COLO829 (cell line): Measurements from ENCODE around the gene PRKCE.
A peak's percentile ranks its signal among the peaks of the same experiment; 100 is the strongest.
"Not testable (repeated sequence)": the region's sequence is repeated elsewhere in the genome, so short reads cannot be mapped to it uniquely, and the experiment has no call there.

ENCODE experiments used
- DNase-seq: peaks from one replicate; pipeline ENCODE4 v3.0.0; 2012; ENCODE audit warnings: low spot score

Gene PRKCE

DNA sequence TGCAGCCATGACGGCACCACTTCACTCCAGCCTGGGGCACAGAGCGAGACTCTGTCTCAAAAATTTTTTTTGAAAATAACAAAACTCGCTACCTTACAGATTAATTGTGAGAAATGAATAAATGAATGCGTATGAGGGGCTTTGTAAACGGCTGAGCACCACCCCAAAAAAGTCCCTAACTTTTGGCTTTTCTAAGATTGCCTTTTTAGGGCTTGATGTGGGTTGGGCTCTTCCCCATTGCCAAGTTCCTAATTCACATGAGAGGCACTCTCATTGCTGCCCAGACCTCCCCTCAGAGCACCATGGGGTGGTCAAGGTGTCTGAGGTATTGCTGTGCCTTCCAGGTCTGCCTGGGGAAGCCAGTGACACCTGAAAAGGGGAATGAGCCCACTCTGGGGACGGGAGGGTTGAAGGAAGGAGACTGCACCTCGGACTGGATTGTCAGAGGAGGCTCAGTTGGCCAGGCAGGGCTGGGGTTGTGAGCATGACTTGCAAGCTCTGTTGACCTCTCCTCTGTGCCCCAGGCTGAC lies 186.4 kb downstream of the PRKCE start:
- DNase-seq: no peak

DNA sequence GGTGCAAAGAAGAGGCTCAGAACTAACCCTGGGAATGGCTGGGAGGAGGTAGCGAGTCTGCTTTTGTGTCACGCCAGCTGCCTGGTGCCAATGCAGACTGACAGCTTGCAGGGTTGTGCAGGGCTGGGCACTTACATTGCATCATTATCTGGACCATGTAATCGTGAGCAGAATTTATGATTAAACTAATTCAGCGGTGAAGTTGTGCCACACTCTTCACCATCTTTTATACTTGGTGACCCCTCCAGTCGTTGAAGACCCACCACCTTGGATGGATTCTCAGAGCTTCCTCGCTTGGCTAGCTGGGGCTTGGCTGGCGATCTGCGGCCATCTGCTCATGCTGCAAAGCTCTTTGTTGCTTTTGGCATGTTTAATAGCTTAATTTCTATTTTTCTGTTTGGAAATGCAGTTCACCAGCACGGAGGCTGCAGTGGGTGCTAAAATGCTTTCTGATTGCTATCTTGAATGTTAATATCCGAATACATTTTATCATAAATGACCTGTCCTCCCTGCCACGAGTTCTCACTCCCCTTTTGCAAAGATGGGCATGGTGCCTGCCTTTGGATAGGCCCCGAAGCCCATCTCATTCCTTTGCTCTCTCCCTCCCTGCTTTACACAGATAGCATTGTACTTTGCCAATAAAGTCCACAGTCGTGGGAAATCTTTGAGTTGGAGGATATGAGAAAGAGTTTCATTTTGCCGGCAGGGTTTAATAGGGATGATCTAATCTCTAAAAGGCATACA lies 188.2 kb downstream of the PRKCE start:
- peak; percentile 69 for DNase-seq

DNA sequence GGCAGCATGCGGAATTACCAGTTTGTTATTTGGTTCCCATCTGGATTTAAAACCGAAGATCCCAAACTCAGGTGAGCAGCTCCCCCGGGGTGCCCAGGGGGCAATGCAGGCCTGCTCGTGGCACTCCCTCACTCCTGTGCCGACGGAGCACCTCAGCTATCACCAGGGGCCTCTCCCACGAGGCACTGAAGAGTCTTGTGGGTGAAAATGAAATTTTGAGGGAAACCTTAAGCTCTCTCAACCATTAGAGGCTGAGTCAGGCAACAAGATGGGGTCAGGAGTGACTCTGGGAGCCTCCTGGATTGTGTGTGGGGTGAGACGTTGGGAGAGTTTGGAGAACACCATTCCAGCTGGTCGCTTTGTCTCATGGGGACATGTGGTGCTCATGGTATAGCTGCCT lies 189.0 kb downstream of the PRKCE start:
- DNase-seq: no peak

DNA sequence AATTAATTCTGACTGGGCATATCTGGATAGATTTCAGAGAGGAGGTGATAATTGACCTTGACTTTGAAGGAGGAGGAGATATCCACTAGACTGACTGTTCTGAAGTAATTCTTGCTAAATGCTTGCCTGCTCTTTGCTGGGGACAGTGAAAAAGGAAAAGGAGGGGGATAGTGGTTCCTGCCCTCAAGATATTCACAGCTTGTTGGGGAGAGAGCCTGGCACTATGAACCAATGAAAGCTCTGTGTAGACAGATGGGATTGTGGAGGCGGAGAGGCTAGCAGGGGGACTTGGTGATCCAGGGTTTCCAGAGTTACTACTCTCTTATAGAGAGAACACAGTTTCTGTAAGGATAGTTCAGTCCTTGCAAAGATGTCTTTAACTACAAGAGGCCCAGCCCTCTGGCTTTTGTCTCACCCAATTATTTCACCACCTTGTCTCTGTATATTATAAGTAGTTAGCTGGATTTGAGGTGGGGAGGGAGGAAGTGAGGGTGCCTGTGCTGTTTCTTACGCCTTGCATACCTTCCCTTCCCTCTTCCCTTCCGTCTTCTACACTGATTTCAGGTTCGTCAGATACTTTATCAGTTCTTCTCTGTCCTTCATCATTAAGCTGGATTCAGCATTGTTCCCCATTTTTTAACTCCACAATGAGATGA lies 190.4 kb downstream of the PRKCE start:
- DNase-seq: no peak

DNA sequence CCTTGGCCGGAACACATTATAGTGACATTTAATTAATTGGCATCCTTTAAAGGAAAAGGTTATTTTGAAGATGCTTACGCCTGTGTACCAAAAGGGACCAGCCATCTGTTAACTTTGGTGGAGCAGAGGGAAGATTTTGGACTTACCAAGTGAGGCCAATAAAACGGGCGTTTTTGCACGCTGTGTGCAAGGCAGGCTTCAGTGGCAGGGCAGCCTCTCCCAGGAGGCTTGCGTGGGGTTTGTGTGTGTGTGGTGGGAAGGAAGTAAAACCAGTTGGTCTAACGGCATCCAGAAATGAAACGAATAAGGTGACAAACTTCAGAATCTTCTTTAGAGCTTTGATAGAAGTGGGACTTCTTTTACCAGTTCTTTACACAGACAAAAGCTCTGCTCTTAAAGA lies 191.7 kb downstream of the PRKCE start:
- no peak for DNase-seq

DNA sequence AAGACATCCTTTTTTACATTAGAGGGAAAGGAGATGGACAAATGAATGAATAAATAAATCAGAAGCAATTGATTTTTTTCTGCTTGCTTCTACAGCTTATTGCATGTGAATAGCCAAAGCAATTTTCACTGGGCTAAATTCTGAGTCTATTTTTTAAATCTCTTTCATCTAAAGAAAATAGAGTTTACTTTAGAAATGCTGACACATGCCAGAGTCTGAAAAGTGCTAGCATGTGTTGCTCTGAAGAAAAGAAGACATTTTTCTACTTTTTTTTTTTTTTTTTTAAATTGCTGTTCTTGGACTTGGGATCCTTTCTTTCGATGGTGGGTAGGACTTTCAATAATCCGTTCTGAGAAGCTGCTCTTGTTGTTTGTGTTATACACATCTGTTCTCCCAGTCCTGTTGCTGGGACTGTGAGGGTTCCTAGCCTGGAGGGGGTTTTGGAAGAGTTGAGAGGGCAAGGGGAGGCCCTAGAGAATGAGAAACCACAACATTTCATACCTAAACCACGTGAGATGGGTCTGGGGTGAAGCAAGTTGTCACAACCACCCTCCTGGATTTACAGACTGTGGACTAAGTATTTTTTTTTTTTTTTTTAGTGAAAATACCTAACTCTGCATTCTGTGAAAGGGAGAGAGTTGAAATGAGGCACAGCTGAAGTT lies 193.5 kb downstream of the PRKCE start:
- no peak for DNase-seq

DNA sequence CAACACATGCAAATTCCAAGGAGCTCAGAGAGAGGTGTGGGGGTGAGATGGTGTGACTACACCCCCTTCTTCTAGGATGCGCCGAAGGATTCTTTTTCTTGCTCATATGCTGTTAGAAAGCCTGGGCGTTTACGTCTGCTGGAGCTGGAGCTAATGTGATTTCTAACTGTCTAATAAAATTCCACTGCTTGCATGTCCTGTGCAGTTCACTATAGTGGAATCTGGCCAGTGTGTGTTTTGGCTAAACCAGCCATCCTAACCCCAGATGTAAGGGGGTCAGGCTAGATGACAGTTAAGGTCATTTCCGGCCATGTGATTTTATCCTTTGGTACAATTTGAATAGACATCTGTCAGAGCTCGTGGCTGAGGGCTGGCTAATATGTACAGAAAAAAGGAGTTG lies 194.1 kb downstream of the PRKCE start:
- no peak for DNase-seq

DNA sequence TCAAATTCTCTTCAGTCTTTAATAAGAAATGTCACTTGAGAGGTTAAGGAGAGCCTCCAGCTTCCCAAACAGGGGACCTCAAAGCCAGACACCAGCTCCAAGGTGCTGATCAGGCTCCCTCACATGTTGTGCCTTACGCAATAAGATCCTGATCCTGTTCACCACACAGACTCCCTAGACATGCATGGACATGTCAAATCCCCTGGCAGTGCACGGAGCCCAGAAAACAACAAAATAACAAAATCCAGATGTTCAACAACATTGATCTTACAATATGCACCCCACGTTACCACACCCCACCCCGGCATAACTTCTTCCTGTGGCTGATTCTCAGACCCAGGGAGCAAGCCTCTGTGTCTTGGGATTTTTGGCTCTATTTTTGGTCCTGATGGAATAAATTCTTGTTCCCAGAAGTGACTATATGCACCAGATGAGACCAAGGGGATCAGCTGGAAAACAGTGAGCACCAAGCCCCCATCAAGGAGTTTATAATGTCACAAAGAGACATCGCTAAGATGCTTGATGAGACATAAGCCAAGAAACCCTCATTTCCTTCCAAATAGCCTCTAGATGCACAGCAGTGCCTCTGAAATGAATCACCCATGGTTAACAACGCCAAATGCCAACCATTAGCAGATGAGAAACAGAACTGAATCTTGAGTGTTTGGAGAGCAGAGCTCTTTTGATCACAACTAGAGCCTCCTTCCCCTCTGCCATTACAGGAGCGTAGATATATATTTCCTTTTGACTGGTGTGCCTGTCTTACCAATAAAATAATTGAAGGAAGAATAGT lies 198.2 kb downstream of the PRKCE start:
- no peak for DNase-seq

DNA sequence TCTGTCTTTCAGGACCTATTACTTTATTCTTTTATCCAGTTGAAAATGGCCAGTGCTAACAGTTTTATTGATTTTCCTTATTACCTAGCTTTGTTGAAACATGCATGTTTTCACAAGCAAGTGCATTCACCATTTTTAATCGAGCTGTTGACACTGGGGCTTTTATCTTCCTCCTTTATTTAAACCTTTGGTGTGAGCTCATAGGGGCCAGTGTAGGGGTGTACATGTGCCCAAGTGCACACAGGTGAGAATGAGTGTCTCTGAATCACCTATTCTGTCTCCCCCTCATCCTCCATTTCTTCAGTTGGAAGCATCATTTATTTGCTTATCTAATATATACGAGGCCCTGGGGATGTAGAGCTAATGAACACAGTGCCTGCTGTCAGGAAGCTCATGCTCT lies 199.1 kb downstream of the PRKCE start:
- DNase-seq: no peak

DNA sequence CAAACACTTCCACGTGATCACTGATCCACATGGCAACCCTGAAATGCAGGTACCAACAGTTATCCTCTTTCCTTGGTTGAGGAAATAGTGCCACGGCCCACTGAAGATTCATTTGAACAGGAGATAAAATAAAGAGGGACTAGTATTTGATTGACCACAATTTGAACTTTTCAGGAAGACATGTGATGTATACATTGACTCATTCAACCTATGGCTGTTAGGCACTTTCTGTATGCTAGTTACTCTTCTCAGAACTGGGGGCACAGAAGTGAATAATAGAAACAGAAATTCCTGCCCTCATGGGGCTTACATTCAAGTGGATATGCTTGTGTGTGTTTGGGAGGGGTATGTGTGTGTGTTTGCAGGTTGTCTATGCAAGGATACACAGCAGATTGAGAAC lies 199.6 kb downstream of the PRKCE start:
- DNase-seq: peak; percentile 27

DNA sequence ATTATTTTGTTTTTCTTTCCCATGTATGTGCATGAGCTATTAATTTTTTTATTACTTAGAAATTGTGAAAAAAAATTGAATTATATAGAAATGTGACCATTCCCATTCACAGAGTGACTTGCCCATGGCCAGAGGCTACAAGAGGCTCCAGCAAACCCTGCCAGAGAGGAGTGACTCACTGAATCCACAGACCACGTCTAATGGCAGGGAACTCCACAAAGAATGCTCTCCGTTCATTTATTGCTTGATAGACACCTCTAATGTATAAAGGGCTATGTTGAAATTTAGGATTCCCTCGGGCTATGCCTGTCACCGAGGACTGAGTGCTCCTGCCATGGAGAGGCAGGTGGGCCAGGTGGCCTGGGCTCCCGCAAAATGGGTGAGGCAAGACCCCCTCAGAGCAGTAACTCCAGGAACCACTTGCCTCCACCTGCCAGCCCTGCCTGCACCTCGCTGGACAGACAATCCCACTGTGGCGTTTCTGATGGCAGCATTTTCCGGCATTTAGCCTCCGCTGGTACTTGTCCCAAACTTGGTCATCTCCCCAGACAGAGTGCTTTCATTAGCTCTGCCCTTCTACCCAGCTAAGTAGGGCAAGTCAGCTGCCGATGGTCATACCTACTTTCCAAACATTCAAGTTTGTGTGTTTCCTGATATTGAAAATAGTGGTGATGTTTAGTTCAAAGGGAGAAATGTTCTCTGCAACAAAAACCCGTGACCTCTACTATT lies 200.3 kb downstream of the PRKCE start:
- peak; percentile 82 for DNase-seq

DNA sequence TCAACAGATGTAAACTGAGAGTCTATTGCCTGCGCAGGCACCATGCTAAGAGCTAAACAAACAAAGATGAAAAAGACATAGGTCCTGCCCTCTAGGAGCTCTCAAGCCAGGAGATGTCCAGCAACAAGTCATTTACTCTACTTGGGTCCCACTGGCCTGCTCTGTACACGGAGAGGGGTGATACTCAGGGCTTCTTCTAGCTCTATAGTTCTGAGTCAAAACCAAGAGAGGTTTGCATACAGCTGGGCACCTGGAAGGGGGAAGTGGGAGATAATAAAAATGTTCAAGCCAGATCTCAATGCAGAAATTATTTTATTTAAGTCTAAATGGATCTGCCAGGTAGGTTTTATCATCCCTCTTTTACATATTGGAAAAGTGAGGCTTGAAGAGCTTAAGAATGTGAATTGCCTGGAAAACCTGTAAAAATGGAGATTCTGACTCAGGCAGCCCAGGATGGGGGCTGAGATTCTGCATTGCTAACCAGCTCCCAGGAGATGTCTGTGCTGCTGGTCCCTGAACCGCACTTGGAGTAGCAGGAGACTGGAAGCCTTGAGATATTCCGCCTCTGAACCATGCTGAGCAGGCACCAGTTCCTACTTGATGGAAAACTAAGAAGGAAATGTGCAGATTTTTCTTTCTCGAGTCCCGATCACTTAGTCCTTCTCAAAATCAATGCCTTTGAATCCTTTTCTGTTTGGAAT lies 201.1 kb downstream of the PRKCE start:
- DNase-seq: no peak

DNA sequence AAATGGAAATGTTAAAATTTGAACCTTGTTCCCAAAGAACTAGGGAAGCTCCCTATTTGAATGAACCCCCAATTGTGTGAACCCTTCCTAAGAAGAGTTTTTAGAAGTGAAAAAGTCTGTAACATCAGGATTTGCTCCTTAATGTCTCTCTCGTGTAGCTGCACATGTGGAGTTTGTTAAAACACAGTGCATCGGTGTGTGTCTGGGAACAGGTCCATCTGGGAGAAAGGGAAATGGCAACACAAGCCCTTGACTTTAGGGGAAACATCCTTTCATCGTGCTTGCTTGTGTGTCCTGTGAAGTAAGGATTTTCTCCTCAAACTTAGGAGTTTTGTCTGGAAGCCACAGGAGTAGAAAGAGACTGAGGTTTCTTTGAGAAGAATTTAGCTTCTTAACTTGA lies 203.9 kb downstream of the PRKCE start:
- DNase-seq: no peak

DNA sequence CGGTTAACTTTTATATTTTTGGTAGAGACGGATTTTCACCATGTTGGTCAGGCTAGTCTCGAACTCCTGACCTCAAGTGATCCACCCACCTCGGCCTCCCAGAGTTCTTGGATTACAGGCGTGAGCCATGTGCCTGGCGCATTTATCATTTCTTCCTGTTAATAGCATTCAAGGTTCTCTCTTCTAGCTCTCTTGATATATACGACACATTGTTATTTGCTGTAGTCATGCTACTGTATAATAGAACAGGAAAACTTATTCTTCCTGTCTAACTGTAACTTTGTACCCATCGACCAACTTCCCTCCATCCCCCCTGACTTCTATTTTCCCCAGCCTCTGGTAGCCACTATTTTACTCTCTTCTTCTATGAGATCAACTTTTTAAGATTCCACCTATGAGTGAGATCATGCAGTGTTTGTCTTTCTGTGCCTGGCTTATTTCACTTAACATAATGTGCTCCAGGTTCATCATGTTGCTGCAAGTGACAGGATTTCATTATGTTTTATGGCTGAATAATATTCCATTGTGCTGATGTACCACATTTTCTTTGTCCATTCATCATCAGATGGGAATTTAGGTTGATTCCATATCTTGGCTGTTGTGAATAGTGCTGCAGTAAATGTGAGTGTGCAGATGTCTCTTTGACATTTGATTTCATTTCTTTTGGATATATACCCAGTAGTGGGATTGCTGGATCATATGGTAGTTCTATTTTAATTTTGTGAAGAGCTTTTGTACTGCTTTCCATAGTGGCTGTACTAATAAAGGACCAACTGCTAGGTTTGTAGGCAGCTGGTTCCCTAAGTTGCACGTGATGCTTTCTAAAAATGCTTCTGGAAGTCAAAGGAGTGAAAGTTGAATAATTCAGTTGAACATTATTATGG lies 205.2 kb downstream of the PRKCE start:
- DNase-seq: no peak

DNA sequence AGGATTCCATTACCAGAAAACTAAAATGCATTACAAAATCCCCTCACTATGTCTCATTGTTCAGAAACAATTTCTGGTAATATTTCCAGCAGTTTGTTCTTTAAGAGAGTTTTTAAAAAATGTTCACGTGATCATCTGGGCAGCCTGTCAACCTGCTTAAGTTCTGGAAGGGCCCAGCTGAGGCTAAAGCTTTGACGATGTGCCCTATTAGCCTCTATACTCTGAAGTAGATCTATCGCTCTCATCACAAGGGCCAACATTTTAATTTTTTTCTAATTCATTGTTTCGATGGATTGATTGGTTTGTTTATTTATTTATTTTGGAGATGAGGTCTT lies 205.8 kb downstream of the PRKCE start:
- DNase-seq: no peak

DNA sequence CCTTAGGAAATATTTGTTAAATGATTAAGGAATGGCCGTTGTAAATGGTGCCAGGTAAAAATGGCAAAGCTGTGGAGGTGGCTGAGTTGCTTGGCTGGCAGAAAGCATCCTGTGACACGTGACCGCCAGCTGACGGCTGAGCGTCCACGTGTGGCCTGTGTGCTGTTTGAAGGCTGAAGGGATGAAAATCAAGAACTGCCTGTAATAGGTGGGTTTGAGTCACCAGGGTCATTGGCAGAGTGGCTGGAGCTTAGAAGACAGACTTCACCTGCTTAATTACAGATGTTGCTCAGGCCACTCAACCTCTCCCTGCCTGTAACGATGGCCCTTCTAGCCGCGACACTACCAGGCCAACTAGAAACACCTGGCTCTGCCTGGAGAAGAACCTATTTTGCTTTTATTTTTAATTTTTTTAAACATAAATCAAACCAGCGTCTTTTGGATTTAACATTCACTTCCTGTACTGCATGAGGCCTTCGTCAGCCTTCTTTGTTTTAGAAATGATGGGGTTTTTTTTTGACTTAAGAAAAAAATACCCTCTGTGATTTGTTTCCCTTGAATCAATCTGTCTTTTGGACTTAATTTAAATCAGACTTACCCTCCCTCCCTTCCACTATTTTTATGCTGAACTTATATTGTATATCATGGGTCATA lies 206.5 kb downstream of the PRKCE start:
- DNase-seq: no peak

DNA sequence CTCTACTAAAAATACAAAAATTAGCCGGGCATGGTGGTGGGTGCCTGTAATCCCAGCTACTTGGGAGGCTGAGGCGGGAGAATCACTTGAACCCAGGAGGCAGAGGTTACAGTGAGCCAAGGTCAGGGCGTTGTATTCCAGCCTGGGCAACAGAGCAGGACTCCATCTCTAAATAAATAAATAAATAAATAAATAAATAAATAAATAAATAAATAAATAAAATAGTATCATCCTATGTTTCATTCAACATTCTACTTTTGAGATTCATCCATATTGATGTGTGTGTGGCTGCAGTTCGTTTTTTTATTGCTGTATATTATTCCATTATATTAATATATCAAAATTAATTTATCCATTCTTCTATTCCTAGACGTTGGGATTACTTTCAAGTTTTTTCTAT lies 207.4 kb downstream of the PRKCE start:
- DNase-seq: not testable (repeated sequence)

DNA sequence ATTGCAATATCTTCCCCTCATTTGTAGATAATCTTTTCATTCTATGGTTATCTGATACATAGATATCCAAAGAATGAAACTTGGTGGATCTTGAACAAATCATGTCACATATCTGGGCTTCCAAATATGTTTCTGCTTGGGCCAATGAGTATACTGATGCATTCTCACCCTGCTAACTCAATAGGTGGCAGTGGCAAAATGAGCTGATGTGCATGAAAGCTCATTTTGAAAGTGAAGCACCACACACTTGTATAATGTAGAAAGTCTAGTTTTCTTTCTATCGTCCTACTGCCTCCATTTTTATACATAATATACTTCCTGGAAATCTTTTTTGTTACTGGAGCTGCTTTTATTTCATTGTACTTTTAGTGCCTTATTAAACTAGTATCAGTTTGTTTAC lies 208.2 kb downstream of the PRKCE start:
- DNase-seq: no peak
